H1 (cell line): Measurements from ENCODE around the gene TEX54. TPM values are rescaled to one million over a fixed set of nuclear protein-coding genes. Genes with fewer than 3 reads are reported as not detected.

Experiments used
- CHD2 ChIP-seq: IDR thresholded peaks from 2 replicates; pipeline ENCODE4 v1.6.1; 2012; ENCODE audit warnings: low read length, improper control_type of control experiment
- EGR1 ChIP-seq: IDR thresholded peaks from 2 replicates; pipeline ENCODE4 v1.6.1; 2011; ENCODE audit warnings: low read depth, low read length, borderline replicate concordance
- FOSL1 ChIP-seq: IDR thresholded peaks from 2 replicates; pipeline ENCODE4 v1.6.1; 2011; ENCODE audit warnings: mild to moderate bottlenecking, low read depth, low read length, moderate library complexity; ENCODE audit not compliant: insufficient read depth
- SUZ12 ChIP-seq: fragments of 200-600 bp; sonication (generic); IDR thresholded peaks from 2 replicates; pipeline ENCODE4 v1.6.1; 2012; ENCODE audit warnings: mild to moderate bottlenecking, inconsistent platforms, low read length, moderate library complexity, mixed read lengths
- TAF7 ChIP-seq: optimal IDR thresholded peaks from 2 replicates; pipeline ENCODE3; 2011; ENCODE audit warnings: low read depth, mild to moderate bottlenecking, inconsistent platforms, low read length, moderate library complexity, borderline replicate concordance
- ZNF274 ChIP-seq: IDR thresholded peaks from 2 replicates; pipeline ENCODE4 v1.7.0; 2012; ENCODE audit warnings: low read length, borderline replicate concordance; ENCODE audit errors: extremely low read depth
- polyA plus RNA-seq, 7 experiments: library from polyadenylated mRNA; depleted of rRNA in 3 of 7; stranded (reverse) in 5 of 7; unstranded in 2 of 7; fragments of >200 nt in 5 of 7; fragments of 200-250 nt in 2 of 7; gene quantifications; 1 replicate in 5 of 7; 2 replicates in 1 of 7; 4 replicates in 1 of 7; pipeline versions ENCODE4 v1.2.1 to v1.2.3, GENCODE V29; 2011 to 2013; ENCODE audit warnings: missing spikeins in 2 of 7, mixed read lengths in 2 of 7
- total RNA-seq: library from RNA; stranded (reverse); fragmentation: NEBNext Ultra II Directional; extraction: Animal tissue kit (Norgen Biotek cat#: 25700); gene quantifications from 2 replicates; pipeline ENCODE4 v1.2.1, GENCODE V29; 2021
- TF ChIP-seq, protein P1 (sequence below): IDR thresholded peaks from 2 replicates; pipeline ENCODE4 v1.6.1; 2012; ENCODE audit warnings: inconsistent platforms

Gene TEX54
- total and polyA plus RNA-seq, 2 of the 8 experiments (the other 6 are each of a cell fraction or from before 2014, with no cell fraction given): 1.2 TPM; not detected in 1

DNA sequence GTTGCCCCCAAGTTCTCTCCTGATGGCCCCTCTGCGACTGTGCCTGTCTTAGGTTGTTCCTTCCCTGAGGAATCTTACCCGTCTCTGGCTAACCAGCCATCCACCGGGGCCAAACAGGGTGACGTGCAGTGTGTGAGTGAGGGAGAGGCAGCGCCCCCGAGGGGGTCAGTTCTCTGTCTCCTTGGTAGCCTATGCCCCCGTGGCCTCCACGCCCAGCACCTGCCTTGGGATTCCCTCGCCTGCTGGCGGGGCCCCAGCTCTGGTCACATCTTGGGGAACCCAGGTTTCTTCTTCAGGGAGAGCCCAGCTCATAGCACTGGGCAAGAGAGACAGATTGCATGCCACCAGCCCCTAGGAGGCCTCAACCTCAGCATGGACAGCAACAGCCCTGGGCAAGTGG is 33.2 kb downstream of the TEX54 start (continued):
- TF ChIP-seq, protein P1, sequence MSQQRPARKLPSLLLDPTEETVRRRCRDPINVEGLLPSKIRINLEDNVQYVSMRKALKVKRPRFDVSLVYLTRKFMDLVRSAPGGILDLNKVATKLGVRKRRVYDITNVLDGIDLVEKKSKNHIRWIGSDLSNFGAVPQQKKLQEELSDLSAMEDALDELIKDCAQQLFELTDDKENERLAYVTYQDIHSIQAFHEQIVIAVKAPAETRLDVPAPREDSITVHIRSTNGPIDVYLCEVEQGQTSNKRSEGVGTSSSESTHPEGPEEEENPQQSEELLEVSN: no peak
- TF ChIP-seq FOSL1: no peak
- no peak for TF ChIP-seq TAF7
- TF ChIP-seq SUZ12: no peak
- no peak for TF ChIP-seq ZNF274
- TF ChIP-seq CHD2: no peak
- TF ChIP-seq EGR1: no peak
- TF ChIP-seq, all 59 proteins: peak for 0
